ENCODE results near the gene TMEM131.

Gene TMEM131

DNA sequence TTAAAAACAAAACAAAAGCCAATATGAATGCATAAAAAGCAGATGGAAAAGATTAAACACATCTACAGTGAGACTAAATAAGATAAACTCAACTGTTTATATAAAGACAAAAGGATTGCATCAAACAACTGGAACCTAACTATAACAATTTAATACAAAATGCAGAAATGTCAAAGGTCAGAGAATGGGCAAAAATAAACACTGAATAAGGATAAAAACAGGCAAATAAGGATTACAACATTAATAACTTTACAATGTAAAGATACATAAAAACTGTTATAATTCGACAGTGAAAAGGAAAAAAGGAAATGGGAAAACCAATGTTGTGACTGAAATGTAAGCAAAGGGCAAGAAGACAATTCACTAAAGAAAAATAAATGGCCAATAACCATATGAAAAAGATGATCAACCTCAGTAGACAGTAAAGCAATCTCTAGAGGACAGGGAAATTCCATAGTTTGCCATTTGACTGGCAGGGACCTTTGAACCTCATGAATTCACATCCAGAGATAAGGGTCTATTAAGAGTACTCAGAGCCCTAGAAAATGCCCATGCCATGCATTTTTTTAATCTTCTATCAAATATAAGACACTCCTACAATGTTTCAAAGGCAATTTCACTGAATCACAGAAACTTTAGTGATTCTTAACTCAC, 83.7 kb downstream of the TMEM131 start:
- TF ChIP-seq, protein P1, sequence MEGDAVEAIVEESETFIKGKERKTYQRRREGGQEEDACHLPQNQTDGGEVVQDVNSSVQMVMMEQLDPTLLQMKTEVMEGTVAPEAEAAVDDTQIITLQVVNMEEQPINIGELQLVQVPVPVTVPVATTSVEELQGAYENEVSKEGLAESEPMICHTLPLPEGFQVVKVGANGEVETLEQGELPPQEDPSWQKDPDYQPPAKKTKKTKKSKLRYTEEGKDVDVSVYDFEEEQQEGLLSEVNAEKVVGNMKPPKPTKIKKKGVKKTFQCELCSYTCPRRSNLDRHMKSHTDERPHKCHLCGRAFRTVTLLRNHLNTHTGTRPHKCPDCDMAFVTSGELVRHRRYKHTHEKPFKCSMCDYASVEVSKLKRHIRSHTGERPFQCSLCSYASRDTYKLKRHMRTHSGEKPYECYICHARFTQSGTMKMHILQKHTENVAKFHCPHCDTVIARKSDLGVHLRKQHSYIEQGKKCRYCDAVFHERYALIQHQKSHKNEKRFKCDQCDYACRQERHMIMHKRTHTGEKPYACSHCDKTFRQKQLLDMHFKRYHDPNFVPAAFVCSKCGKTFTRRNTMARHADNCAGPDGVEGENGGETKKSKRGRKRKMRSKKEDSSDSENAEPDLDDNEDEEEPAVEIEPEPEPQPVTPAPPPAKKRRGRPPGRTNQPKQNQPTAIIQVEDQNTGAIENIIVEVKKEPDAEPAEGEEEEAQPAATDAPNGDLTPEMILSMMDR (IDR thresholded peaks at IDR 0.05): no peak
- no peaks in the 10 kb centered on the region for H3K27me3 ChIP-seq
- H3K9me3 ChIP-seq: no peaks in the 10 kb centered on the region
- no peaks in the 10 kb centered on the region for H3K36me3 ChIP-seq
- intact Hi-C loops (cut with DNase I; ENCODE audit: low total_unique reads): no loop called here
- H3K4me1 ChIP-seq: no peaks in the 10 kb centered on the region
- H3K27ac ChIP-seq: no peak overlapping the region
- no peak for DNase-seq
- H3K4me3 ChIP-seq: no peak overlapping the region

DNA sequence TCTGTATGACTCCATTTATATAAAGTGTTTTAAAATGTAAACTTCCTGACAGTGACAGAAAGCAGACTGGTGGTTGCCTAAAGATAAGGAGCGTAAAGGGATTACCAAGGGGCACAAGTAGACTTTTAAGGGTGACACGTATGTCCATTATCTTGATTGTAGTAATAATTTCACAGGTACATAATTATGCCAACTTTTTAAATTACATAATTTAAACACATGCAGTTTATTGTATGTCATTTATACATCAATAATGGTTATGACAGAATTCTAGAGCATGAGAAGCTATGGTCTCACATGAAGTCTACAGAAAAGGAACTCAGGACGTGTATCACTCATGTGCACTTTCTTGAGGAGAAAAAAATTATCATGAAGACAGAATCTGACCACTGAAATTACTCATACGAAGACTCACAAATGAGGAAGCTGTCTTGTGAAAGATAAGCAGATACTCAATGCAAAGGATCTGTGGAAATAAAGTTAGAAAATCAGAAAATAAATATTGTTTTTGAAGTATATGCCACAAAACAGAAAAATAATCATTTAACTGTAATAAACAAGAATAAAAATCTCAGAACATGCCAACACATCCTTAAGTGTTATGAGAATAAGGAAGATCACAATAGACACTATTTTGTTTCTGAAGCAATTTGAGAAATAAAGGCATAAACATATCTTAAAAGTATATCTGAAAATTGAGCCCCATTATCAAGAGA, 84.4 kb downstream of the TMEM131 start:
- Histone ChIP-seq H3K4me3 (no peak overlapping the region), H3K27me3 (no peaks in the 10 kb centered on the region), H3K4me1 (no peaks in the 10 kb centered on the region), H3K27ac (no peak overlapping the region), H3K36me3 (peaks cover 0 to 5% (median 0%) of the 10 kb centered on the region in 3 donors), H3K9me3 (no peaks in the 10 kb centered on the region)
- intact Hi-C loops (cut with DNase I; ENCODE audit: low total_unique reads): no loop called here
- TF ChIP-seq, protein P1 (IDR thresholded peaks at IDR 0.05): no peak
- no peak for DNase-seq

DNA sequence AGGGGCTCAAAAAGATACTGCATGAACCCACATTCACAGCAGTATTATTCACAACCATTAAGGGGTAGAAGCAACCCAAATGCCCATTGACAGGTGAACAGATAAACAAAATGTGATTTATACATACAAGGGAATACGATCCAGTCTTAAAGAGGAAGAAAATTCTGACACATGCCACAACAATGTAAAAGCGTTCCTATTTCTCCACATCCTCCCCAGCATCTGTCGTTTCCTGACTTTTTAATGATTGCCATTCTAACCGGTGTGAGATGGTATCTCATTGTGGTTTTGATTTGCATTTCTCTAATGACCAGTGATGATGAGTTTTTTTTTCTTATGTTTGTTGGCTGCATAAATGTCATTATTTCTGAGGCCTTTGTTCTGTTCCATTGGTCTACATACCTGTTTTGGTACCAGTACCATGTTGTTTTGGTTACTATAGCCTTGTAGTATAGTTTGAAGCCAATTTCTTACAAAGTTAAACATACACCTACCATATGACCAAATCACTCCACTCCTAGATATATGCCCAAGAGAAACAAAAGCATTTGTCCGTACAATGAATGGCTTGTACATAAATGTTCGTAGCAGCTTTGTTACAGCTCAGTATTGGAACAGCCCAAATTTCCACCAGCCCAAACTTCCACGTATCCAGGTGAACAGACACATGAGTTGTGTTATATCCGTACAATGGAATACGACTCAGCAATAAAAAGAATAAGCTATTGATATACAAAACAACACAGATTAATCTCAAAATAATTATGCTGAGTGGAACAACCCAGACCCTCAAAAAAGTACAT, 85.1 kb downstream of the TMEM131 start:
- TF ChIP-seq, protein P1 (IDR thresholded peaks at IDR 0.05): no peak
- Histone ChIP-seq H3K27me3 (no peaks in the 10 kb centered on the region), H3K4me3 (no peak overlapping the region), H3K9me3 (no peaks in the 10 kb centered on the region), H3K27ac (no peak overlapping the region), H3K36me3 (peaks cover 0 to 6% (median 0%) of the 10 kb centered on the region in 3 donors), H3K4me1 (no peaks in the 10 kb centered on the region)
- no peak for DNase-seq
- intact Hi-C loops (cut with DNase I; ENCODE audit: low total_unique reads): no loop called here

DNA sequence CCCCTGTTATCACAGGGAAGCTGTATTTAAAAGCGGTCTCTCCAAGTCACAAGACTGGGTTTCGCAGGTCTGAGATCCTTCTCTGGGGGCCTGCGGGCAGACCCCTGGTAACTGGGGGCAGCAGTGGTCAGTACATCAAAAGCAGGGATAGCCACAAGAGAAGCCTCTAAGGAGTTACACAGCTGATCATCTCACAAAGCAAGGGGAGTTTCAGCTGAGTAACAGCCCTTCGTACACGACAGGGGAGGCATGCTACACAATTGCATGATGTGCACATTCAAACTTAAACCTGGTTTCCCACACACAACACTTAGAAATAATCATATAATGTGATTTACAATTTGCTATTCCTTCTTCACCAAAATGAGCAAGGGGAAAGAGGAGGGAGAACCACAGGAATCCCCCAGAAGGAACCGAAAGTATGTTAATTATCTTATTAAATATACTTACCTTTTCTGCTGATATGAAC, 87.5 kb downstream of the TMEM131 start:
- intact Hi-C loops (cut with DNase I; ENCODE audit: low total_unique reads): no loop called here
- Histone ChIP-seq H3K9me3 (no peaks in the 10 kb centered on the region), H3K36me3 (peaks cover 0 to 6% (median 0%) of the 10 kb centered on the region in 3 donors), H3K4me1 (no peaks in the 10 kb centered on the region), H3K27ac (no peak overlapping the region), H3K27me3 (no peaks in the 10 kb centered on the region), H3K4me3 (no peak overlapping the region)
- DNase-seq: no peak
- TF ChIP-seq, protein P1 (IDR thresholded peaks at IDR 0.05): no peak

DNA sequence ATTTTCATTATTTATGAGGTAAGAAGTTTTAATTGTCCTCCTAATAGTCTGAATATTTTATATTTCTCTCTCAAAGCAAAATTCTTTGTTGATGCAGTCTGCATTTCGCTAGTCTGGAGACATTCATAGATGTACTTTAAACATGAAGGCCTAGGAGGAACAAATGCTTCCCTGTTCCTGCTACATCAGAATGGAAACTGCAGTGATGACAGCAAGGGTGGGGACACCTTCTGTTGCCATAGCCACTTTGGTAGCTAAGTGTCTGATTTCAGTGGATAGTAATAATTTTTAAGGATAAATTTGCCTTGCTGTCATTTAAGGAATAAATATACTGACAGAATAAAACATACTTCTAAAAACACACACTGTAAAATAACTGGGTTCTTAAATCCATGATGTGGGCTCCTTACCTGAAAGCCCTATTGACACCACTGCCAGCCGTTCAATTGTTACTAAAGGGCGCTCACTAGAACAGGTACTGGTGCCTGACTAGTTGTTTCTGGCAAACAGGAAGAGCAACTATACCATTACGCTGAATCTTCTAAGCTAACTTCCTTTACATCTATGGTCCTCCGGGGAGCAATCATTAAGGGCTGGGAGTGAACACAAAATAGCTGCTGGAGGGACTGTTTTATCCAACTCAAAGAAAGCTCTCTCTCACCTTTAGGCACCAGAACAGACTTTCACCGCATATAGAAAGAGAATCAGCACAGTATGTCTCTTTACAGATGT, 88.2 kb downstream of the TMEM131 start:
- Histone ChIP-seq H3K4me1 (no peaks in the 10 kb centered on the region), H3K27me3 (no peaks in the 10 kb centered on the region), H3K9me3 (no peaks in the 10 kb centered on the region), H3K27ac (no peak overlapping the region), H3K36me3 (peaks cover 0 to 6% (median 5%) of the 10 kb centered on the region in 3 donors), H3K4me3 (no peak overlapping the region)
- DNase-seq: no peak
- TF ChIP-seq, protein P1 (IDR thresholded peaks at IDR 0.05): no peak
- intact Hi-C loops (cut with DNase I; ENCODE audit: low total_unique reads): no loop called here

All from tibial artery (tissue), 4 donors.